OCI-M2 (cell line): ENCODE results near the gene GALNT9.
"Not testable (repeated sequence)": the region's sequence is repeated elsewhere in the genome, so short reads cannot be mapped to it uniquely, and the experiment has no call there.

Experiments used
- DNase-seq: peaks from one replicate; lab custom pipeline; 2025; ENCODE audit not compliant: unreplicated experiment; lab: John Stamatoyannopoulos, UW

GALNT9 gene

DNA sequence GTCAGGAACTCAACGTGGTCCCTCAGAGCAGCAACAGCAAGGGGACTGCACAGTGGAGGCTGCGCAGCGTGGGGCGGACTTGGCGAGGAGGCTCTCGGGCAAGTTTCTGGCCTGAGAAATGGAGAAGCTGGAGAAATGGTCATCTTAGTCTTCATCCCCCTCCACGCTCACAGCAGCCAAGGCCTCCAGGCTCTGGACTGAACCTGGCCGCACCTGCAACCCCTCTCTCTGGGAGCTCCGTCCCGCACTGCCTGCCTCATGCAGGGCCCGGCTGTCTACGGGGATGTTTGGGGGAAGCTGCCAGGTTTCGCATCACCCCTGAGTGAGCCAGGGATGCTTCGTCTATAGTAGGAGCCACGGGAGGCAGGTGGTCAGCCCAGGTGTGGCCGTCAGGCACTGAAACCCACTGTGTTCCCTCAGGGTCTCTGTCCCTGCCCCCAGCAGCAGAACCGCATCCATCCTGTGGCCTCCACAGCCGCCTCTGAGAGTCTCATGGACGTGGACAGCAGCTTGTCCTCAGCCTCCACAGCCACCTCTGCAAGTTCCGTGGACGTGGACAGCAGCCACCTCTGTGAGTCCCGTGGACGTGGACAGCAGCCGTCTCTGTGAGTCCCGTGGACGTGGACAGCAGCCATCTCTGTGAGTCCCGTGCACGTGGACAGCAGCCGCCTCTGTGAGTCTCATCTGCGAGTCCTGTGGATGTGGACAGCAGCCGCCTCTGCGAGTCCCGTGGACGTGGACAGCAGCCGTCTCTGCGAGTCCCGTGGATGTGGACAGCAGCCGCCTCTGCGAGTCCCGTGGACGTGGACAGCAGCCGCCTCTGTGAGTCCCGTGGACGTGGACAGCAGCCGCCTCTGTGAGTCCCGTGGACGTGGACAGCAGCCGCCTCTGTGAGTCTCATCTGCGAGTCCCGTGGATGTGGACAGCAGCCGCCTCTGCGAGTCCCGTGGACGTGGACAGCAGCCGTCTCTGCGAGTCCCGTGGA, 29.1 kb upstream of the GALNT9 start:
- DNase-seq = not testable (repeated sequence)

GRCh38 chr12:132357623-132358186, 28.3 kb upstream of the GALNT9 start:
- no peak for DNase-seq

DNA sequence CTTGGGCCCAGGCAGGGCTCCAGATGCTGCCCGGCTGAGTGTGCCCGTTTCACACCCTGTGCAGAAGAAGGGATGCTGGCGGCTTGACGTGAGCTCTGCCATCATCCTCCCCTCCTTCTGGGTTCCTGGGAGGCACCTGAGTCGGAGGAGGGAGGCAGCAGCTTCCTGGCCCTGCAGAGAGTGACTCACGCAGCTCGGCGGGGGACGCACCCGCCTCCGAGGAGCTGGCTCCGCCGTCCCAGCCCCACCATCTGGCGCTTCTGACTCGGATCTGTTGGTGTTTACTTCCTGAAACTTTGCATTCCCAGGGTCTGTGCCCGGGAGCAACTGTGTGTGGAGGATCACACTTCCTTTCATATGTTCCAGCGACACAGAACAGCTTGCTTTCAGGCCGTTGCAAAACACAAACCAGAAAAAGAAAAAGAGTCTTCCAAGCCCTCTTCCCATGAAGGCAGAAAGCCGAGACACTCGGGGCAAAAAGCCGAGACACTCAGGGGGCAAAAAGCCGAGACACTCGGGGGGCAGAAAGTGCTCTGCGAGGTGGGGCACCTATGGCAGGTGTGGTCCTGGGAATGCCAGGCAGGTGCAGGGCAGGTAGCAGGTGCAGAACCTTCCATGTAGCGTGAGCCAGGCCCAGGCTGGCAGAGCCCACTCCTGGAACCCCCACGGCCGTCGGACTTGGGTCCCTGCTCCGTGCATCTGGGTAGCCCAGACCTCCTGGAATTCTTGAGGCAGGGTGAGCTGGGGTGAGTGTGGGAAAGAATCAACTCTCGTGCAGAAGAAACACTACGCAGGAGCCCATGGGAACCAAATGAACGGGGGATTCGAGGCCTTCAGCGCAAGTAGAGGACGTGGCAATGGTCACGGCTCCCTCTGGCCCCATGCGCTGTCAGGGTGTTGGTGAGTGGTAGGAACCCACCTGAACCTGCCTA, 27.6 kb upstream of the GALNT9 start:
- no peak for DNase-seq

DNA sequence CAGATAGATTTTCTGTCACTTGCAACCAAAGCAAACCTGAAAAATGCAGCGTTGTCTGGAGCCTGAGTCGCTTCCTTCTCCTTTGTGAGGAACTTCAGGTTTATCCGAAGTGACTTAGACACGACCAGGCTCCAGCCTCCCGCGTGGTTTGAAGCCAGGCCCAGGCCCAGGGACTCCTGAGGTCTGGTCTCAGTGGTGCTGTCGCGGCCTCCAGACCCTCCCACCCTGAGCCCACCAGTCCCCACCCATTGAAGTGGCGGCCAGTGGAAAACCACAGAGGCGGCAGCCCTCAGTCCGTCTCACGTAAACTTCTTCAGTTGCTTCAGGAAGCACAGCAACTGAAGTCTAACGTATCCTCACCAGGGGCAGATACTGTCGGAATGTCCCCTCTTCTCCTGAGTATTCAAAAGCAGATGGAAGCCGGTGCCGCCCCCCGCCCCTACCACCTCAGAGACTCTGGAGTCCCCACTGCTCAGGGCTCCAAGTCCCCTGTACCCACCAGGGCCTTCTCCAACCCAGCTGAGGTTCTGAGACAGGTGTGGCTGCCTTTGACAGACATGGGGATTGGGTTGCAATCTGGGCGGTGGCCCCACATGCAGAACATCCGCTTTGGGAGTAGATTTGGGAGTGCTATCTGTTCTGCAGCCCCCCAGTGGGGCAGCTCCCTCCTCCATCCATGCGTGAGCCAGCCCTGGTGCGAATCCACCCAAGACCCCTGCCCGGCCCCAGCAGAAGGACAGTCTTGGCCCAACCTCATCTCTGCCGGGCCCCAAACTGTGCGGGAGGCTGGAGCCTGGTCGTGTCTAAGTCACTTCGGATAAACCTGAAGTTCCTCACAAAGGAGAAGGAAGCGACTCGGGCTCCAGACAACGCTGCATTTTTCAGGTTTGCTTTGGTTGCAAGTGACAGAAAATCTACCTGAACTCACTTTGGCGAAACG, 26.6 kb upstream of the GALNT9 start:
- no peak for DNase-seq

DNA sequence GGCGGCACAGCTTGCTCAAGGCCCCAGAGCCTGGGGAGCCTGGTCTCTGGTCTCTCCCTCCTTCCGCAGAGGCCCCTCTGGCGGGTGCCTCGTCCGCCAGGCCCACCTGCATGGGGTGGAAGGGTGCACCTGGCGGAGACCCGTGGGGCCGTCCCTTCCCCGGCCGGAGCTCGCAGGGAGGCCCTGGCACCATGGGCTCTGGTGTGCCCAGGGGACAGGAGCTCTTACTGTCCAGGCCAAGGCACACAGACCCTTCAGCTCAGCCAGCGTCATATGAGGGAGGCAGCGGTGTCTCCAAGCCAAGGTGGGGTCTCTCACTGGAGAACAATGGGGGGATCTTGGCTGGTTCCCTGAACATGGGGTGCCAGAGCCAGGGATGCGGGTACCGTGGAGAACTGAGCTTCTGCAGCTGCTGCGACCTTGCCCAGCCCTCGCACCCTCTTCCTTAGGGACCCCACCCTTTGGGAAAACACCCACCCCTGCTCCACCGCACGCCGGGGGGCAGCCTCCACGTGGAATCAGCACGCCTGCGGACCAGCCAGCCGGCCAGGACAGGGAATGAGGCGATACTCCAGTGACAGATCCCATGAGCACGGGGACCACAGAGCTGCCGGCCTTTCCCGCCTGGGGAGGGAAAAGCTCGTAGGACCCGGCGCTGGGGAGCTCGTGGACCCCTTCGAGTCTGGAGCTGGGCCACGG, 25.7 kb upstream of the GALNT9 start:
- no peak for DNase-seq

- no peak for DNase-seq
These were observed 25.0 kb upstream of the GALNT9 start for GRCh38 chr12:132354211-132354981.

- DNase-seq = no peak
These were observed 24.4 kb upstream of the GALNT9 start for GRCh38 chr12:132353811-132354210.

DNA sequence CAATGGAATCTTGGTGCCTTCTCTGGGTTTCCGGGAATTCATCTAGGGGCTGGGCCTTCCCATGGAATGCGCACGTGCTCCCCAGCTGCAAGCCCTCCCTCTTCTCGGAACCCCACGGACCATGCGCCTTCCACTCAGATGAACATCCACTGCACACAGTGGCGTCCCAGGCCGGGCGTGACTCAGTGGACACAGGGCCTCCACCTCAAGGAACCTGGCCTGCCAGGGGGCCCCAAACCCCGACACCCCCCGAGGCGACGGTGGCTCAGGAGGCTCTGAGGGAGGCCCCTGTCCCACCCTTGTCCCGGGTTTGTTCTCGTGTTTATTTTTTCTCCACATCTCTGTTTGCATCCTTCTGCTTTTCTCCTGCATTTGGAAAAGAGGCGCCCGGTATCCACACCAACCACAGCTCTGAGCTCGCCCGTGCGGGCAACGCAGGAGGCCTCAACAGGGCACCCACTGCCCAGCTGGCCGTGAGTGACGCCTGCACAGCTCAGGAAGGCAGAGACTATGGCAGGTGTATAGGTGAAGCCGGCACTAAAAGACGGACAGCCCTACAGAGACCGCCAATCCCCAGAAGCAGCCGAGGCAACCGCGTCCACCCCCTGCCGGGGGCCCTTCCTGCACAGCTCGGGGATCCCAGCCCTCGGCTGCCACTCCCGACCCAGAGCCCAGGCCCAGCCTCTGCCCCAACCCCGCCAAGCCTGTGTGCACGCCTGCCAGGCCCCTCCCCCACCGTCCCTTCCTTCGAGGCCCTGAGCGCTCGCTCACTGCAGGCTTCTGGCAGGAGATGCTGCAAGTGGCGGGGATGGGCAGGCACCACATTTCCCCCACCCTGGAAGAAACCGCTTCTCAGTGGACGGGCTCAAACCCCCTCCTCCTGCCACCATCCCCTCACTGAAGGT, 23.8 kb upstream of the GALNT9 start:
- DNase-seq = no peak

DNA sequence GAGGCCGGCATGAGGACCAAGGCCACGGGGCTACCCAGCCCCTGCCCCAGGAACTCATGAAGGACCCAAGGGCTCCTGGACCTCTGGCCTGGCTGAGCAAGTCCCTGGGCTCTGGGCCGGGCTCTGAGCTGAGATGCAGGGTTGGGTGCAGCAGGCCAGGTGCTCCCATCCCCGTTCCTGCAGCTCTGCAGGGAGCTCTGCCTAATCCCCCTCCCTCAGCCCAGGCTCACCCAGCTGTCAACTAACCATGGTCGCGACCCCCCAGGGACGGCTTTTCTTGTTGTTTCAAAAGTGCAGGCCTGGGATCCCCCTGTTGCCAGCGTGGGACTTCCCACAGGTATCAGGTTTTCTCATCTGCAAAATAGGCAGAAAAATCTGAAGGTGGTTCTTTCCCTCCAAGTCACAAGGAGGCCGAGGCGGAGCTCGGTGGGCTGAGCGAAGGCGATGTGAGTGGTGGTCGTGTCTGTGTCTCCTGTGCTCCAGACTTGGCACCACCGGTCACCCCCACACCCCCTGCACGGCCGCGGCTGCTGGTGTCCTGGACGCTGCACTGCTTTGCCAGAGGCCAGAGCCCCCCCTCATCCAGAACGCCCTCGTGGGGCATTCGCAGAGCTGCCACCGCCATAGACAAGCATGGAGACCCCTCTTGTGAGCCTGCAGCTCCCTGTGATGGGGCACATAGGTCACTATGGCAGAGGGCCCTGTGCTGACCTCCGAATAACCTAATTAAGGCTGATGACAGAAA, 22.5 kb upstream of the GALNT9 start:
- no peak for DNase-seq

GRCh38 chr12:132349501-132350131, 20.2 kb upstream of the GALNT9 start:
- DNase-seq = no peak

DNA sequence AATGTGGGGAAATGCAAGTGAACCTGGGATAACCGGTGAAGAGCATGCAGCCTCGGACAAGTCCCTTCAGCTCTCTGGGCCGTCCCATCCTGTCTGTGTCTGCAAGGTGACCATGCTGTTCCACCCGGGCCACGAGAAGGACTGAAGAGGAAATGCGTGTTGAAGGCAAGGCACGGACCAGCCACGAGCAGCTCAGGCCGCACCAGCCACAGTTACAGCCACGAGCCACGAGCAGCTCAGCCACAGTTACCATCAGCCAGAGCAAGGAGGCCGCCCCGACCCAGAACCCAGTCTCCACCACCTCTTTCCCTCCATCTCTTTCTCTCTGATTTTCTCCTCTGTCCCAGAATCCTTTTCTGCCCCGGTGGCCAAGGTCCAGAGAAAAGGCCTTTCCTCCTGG, 18.8 kb upstream of the GALNT9 start:
- no peak for DNase-seq

GRCh38 chr12:132347176-132347855, 17.9 kb upstream of the GALNT9 start:
- DNase-seq = no peak

DNA sequence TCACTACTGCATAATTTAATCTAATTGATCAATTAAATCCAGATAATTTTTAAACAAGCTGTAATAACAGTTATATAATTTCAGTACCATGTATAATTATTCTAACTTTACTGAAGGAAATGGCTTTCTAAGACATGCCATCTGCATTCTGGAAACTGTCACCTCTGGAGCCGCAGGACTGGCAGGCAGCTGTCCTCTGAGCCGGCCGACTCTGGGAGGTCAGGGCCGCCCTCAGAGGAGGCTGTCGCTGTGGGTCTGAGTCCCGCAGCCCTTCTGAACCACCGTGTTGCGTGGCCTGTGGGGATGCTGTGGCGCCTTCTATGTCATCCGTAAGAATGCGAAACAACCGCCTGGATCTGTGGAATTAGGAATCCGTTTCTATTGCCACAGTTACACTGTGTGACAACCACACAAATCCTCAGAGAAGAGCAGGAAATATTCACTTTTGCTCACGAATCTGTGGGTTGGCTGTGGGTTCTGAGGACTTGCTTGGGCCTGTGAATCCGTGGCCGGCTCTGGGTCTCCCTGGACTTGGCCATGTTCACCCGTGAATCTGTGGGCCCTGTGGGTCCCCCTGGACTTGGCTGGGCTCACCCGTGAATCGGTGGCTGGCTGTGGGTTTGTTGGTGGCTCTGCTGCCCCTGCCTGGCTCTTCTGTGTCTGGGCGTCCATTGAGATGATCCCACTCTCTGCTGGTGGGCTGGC, 17.2 kb upstream of the GALNT9 start:
- no peak for DNase-seq

DNA sequence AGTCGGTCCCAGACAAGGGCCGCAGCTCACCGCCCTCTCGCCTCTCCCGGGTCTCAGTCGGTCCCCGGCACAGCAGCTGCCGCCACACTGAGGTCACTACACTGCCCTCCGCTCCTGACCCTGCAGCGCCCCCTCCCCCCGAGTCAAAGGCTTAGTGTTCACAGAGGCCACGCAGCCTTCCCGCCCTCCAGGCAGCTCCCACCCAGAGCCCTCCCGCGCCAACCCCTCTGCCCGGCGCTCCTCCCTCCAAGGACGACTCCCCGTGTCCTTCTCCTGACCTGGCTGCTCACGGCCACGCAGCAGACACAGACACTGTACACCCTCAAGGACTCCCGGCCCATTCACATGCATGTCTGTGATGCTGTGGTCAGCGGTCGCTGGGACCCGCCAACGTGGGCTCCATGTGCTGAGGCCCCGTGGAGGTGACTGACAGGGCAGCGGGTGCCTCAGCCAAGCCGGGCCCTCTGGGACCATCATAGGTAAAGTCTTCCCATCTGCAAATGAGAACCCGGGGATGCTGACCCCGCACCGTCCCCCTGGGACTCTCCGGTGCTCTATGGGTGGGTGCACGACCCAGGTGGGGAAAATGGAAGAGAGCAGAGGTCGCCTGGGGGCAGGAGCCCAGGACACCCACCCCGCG, 16.3 kb upstream of the GALNT9 start:
- no peak for DNase-seq

DNA sequence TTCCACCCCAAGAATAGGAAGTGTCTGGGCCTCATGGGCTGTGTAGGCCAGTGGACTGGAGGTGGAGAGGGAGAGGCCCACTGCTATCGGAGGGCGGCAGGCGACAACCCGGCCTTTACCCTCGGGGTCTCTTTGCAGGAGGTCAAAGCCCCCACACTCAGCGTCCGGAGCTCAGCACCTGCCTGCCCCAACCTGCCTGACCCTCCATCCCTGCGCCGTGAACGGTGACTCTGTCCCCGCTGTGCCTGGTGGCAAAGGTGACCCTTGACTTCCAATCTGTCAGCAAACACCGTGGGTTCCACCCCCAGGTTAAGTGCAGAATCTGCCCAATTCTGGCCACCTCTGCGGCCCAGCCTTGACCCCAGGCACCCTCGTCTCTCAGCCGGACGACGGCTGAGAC, 15.7 kb upstream of the GALNT9 start:
- DNase-seq = no peak
